GM21737 (cell line): ENCODE data around the gene CPB2.

Experiments used
- ATAC-seq: cut with Tn5 transposase; IDR thresholded peaks from one replicate; pipeline ENCODE4 v1.9.1; 2021; ENCODE audit warnings: mild to moderate bottlenecking, moderate library complexity; ENCODE audit not compliant: unreplicated experiment

The CPB2 gene

GRCh38 chr13:46127358-46128023 lies 22.7 kb upstream of the CPB2 start:
- ATAC-seq = no peak

GRCh38 chr13:46126552-46127357 lies 21.9 kb upstream of the CPB2 start:
- peak; percentile 76 for ATAC-seq

GRCh38 chr13:46126056-46126455 lies 21.2 kb upstream of the CPB2 start:
- no peak for ATAC-seq

GRCh38 chr13:46124967-46125933 lies 20.4 kb upstream of the CPB2 start:
- ATAC-seq = no peak

GRCh38 chr13:46124531-46124966 lies 19.7 kb upstream of the CPB2 start:
- ATAC-seq = no peak

GRCh38 chr13:46122304-46122703 lies 17.5 kb upstream of the CPB2 start:
- no peak for ATAC-seq

- ATAC-seq = no peak
Measured at GRCh38 chr13:46121597-46122163, 16.8 kb upstream of the CPB2 start.

GRCh38 chr13:46121033-46121432 lies 16.2 kb upstream of the CPB2 start:
- ATAC-seq = no peak

GRCh38 chr13:46119883-46120614 lies 15.2 kb upstream of the CPB2 start:
- no peak for ATAC-seq

GRCh38 chr13:46116653-46117502 lies 12.0 kb upstream of the CPB2 start:
- no peak for ATAC-seq

GRCh38 chr13:46114613-46115012 lies 9.8 kb upstream of the CPB2 start:
- ATAC-seq = no peak

GRCh38 chr13:46113596-46113995 lies 8.8 kb upstream of the CPB2 start:
- ATAC-seq = no peak

GRCh38 chr13:46111151-46111550 lies 6.3 kb upstream of the CPB2 start:
- no peak for ATAC-seq

- no peak for ATAC-seq
Measured at GRCh38 chr13:46109451-46109850, 4.6 kb upstream of the CPB2 start.

GRCh38 chr13:46106839-46107371 lies 2.1 kb upstream of the CPB2 start:
- no peak for ATAC-seq

GRCh38 chr13:46103037-46103436 lies 1.8 kb downstream of the CPB2 start:
- no peak for ATAC-seq

- ATAC-seq = no peak
Measured at GRCh38 chr13:46102255-46102605, 2.6 kb downstream of the CPB2 start.

GRCh38 chr13:46101484-46102254 lies 3.2 kb downstream of the CPB2 start:
- ATAC-seq = no peak
